DMS53 treated with DMSO at 0.1 percent for 48 hours (cell line): ENCODE data around the gene PLCZ1.
A peak's percentile ranks its signal among the peaks of the same experiment; 100 is the strongest.
"Not testable (repeated sequence)": the region's sequence is repeated elsewhere in the genome, so short reads cannot be mapped to it uniquely, and the experiment has no call there.

Source experiments
- DNase-seq: peaks from one replicate; lab custom pipeline; 2025; ENCODE audit not compliant: unreplicated experiment; lab: John Stamatoyannopoulos, UW

The PLCZ1 gene

GRCh38 chr12:18703321-18703720 lies 34.5 kb downstream of the PLCZ1 start:
- no peak for DNase-seq

GRCh38 chr12:18700271-18700670 lies 37.5 kb downstream of the PLCZ1 start:
- DNase-seq = no peak

- no peak for DNase-seq
Observed at GRCh38 chr12:18696971-18697602, 40.7 kb downstream of the PLCZ1 start.

DNA sequence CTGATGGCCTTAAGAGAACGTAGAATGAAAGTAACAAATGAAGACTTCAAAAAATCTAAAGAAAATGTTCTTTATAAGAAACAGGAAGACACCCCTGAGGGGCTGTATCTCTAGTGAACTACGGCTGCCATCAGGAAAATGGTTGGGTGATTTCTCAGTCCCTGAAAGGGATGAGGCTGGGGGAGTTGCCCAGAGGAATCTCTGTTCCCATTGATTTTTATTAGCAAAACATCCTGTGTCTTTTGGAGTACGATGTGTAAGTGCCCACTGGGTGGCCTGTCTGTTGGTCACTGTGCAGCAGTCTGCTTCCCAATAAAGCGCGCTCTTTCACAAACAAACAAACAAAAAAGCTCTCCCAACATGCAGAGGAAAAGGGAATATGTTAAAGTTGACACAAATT lies 43.8 kb downstream of the PLCZ1 start:
- not testable (repeated sequence) for DNase-seq

GRCh38 chr12:18690653-18691052 lies 47.2 kb downstream of the PLCZ1 start:
- DNase-seq = peak; percentile 21

DNA sequence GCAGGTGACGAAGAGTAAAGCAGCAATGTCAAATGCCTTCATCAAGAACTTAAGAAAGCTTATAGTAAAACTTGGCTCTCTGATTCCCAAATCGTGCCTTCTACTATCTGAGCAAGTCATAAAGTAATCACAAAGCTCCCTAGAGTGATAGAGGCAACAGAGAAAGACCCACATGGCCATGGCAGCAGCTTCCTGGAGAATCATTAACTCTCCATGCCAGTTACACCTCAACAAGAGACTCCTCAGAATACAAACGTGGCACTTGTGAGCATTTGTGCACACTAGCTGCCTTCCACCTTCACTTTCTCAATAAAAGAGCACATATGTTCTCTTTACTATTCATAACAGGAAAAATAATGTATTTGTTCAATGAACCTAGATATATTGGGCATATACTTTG lies 48.0 kb downstream of the PLCZ1 start:
- peak; percentile 15 for DNase-seq

GRCh38 chr12:18684430-18684829 lies 53.4 kb downstream of the PLCZ1 start:
- no peak for DNase-seq

DNA sequence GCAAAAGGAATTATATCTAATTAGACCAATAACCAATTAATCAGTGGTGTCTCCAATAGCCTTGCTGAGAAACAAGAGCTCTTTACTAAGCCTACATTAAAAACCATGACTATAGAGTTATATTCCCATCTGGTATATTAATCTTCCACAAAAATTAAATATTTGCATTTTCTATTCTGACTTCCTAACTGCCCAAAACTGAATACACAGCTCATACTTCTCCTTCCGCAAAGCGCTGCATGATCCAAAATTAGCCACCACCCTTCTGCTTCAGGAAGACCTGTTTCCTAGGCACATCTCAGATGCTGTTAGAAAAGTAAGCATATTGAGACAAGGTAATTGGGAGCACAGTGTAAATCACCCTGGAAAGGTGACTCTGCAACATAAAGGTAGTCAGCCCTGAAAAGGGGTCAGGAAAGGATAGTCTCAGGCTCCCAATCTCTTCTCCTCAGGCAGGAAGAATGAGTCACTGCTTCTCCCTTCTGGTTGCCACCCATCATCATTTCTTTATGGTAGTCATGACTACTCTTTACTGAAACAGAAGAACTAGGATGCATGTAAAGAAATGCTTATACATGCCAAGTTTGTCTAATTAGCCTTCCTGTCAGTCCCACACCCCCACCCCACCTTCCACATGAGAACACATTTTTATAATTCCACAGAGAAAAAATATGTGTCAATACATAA lies 54.3 kb downstream of the PLCZ1 start:
- no peak for DNase-seq

DNA sequence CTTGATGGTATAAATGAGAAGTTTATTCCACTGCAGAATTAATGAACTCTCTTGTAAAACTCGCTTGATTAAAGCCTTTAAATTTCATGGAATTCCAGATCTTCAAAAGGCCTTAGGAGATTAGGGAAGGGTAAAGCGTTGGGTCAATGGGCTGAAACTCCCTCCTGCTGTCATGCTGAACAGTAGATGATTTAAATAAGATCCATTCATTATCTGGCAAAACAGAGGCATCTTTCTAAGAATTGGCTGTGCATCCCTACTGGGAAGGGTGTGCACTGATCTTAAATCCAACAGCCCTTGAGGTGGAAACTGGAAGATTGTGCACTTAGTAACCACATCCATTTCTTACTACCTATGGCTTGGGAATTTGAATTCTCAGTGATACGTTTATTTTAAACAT lies 56.0 kb downstream of the PLCZ1 start:
- no peak for DNase-seq

DNA sequence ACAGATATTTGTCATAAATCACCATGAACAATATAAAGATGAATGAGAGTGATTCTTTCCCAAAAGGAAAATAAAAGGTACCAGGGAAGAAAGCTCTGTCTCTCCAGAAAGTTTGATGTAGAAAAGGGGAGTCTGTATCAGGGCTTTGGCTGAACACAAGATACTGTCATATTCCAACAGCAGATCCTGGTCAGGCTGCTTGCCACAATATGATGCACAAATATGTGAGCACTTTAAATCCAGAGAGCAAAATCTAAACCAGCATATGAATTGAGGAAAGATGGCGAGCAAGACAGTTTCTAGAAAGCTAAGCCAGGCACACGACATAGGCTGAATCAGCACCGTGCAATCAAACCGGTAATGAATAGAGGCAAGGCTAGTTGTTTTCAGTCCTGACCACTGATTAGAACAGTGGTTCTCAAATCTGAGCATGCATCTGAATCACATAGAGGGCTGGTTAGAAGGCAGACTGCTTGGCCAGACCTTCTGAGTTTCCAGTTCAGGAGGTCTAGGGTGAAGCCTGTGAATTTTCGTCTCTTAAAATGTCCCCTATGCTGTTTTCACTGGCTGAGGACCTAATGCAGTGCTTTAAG lies 60.7 kb downstream of the PLCZ1 start:
- no peak for DNase-seq

DNA sequence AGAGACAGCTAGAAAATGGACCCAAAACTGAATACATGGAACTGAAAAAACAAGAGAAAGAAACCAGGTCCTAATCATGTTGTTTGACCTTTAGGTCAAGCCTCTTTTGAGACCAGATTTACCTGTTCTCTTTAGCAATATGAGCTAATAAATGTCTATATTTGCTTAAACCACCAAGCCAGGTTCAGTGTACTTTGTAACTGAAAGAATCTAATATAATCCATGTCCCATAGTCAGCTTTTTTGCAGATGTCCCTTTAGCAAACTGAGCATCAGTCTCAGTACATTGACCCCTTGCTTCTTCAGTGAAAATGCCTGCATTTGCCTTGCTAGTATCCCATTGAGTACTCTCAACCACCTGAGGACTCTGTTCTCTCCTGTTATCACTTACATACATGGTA lies 61.7 kb downstream of the PLCZ1 start:
- no peak for DNase-seq

DNA sequence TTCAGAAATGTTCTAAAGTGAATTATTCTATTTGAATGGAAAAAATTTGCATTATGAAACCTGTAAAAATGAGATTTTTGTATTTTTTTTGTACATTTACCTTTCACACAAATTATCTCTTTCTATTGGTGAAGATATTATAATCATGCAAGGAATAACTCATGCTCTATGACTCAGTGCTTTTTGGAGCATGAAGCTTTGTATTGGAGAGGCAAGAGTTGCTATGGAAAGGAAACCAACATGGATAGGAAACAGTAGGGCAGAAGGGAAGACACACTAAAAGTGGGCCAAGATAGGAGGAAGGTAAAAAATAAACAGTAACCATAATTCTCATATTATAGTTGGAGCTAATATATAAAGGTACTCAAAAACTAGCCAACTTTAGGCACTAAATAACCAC lies 79.0 kb downstream of the PLCZ1 start:
- DNase-seq = no peak

- no peak for DNase-seq
Observed at GRCh38 chr12:18658179-18658578, 79.6 kb downstream of the PLCZ1 start.

GRCh38 chr12:18655351-18655750 lies 82.5 kb downstream of the PLCZ1 start:
- DNase-seq = no peak

DNA sequence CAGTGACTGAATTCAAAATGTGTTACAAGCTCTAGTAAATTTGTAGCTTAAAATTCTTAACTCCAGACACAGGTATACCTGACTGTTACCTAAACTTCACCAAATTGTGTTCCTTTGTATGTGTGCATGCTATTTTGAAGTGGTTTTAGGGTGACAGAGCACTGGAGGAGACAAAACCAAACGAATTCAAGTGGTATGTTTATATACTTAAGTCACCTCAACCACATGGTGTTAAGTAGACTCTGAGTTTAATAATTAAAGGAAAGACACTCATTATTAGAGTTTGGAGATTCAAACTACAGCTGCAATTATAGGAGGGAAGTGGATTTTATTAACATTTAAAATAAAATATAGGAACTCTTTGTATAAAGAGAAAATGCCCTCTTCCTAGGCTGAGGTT lies 84.3 kb downstream of the PLCZ1 start:
- DNase-seq = peak; percentile 47

DNA sequence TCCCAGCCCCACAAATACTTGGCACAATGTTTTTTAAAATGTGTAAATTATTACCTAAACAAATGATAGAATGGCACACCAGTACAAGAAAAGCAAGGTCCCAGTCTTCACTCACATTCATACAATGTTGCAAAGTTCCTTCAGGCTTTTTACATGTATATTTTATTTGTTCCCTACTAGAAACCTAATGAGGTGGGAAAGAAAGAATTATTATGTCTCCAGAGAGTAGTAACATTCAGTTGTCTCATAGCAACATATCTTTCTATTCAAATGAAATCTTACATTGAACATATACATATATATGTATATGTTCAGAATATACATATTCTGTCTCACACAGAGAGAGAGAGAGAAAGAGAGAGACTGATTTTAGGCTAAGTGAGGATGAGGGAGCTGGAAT lies 85.2 kb downstream of the PLCZ1 start:
- DNase-seq = no peak

GRCh38 chr12:18651525-18651924 lies 86.3 kb downstream of the PLCZ1 start:
- no peak for DNase-seq

DNA sequence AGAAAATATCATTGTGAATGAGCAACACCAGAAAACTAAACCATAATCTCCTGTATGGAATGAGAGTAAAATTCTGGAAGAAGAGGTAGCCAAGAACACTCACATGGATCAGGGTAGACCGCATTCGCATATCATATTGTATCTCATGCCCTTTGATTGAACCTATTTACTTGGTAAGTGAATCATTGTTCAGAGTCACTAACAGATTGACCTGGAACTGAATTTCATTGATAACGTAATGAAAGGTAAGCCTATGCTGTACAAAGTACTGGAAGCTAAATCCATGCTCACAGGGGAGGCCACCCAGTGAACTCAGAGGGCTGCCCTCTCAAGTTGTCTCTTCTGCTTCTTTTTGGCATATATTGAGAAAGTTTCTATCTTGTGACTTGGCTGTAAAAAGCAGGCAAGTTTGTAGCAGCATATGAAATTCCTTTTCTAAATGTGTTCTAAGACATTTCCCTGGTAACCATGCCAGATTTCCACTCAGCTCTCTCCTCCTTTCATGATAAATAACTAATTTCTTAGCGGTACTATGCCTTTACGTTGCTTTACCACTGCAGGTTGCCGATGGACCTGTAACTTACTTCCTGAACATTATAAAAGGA lies 91.4 kb downstream of the PLCZ1 start:
- no peak for DNase-seq

DNA sequence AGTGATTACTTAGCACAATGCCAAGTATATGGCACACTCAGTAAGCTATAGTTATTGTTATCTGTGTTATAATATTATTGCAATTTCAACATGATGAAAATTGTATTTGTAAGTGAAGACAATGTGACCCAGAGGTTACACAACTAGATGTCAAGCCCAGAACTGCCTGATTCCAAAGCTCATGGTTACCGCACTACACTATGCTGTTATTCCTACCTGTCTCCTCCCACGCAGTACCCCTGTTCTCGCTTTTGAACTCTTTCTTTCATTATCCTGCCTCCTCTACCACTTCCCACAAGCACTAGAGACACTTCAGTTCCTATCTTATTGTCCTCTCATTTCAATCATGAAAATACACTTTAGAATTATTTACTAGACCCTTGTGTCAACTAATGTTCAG lies 93.2 kb downstream of the PLCZ1 start:
- DNase-seq = no peak

DNA sequence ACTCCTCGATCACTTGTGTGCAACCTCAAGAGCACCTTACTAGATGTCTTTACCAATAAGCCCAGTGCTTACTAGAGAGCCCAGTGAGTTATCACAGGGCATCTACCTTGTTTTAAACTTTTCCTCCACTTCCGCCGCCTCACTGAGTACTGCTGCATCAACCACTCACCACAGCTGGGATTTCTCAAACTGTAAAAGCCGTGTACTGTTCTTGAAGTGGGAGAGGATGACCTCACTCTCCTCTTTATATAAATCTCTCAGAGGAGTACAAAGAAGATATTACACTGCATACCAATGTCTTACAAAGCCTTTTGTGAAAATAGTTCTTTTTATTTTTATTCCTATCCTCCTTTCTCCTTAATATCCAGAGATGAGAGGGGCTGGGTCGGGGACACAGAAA lies 94.1 kb downstream of the PLCZ1 start:
- no peak for DNase-seq

DNA sequence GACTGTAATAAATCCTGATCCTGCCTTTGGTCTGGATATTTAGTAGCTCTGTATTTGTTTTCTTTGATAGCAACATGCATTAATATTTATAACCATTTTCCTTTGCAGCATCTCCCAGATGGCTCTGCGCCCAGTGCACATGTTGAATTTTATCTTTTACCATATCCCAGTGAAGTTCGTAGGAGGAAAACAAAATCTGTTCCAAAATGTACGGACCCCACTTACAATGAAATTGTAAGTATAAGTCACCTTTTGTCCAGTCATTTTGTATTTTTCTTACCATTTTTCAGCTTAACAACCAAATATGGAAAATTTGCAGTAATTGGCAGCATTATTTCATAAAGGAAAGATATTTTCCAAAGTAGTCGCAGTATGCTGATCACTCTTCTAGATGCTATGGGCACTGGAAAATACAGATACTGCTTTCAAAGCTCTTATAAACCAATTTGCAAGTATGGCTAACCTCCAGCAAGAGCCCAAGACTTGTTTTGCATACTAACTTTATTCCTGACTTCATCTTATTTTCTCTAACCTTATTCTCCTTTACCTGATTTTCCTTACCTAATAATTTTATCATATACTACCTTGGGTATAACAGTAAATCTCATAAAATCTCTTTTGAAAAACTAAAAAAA lies 97.4 kb downstream of the PLCZ1 start:
- no peak for DNase-seq

DNA sequence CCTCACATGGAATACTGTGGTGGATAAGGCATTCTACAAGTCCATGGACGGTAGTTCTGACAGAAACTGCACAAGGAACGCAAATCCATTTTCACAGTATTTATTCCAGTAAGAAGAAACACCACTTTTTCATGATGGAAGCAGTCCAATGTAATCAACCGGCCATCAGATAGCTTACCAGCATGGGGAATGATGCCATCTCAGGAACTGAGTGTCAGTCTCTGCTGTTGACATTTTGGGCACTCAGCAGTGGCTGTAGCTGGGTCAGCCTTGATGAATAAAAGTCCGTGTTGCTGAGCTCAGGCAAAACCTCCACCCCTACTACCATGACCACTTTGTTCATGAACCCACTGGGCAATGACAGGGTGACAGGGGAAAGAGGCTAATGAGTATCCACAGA lies 103.4 kb downstream of the PLCZ1 start:
- no peak for DNase-seq
